Right forelimb (tissue), 1 donor: ENCODE measurements around the gene TRAF7.
"Not testable (repeated sequence)": the region's sequence is repeated elsewhere in the genome, so short reads cannot be mapped to it uniquely, and the experiment has no call there.

ENCODE experiments used
- DNase-seq: peaks from one replicate; pipeline ENCODE4 v3.0.0-alpha.2; 2018

TRAF7 gene

GRCh38 chr16:2122934-2123683 is 32.5 kb upstream of the TRAF7 start:
- DNase-seq: not testable (repeated sequence)

DNA sequence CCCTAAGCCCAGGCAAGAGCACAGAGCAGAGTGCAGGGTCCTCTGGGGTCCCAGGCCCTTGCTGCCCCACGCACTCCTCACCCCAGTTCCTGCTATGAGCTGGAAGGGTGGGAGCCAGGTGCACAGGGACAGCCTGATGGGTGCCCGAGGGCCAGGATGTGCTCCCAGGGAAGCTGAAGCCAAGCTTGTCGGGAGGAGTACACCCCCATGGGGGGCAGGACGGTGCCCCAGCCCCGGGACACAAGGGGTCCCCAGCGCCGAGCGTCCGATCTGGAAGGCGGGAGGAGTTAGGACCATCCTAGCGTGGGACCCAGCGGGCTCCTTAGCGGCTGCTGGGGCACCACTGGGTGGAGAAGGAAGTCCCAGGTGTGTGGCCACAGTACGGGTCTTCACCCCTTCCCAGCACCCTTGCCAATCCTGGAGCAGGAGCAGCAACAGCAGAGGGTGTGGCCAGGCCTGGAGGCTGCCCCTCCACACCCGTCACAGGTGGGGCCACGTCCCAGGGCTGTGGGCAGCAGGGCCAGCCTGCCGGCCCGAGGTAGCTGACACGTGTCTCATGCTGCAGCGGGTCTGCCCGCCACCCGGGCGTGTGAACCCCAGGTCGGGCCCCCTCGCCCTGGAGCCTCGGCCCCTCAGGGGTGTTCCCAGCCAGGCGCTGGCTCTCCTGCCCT is 31.7 kb upstream of the TRAF7 start:
- DNase-seq: not testable (repeated sequence)

GRCh38 chr16:2124377-2124693 is 31.2 kb upstream of the TRAF7 start:
- DNase-seq: not testable (repeated sequence)

GRCh38 chr16:2124694-2125444 is 30.7 kb upstream of the TRAF7 start:
- peak; percentile 92 for DNase-seq

GRCh38 chr16:2125609-2126008 is 30.0 kb upstream of the TRAF7 start:
- DNase-seq: not testable (repeated sequence)

- peak; percentile 75 for DNase-seq
These were observed 29.3 kb upstream of the TRAF7 start for GRCh38 chr16:2126161-2126743.

DNA sequence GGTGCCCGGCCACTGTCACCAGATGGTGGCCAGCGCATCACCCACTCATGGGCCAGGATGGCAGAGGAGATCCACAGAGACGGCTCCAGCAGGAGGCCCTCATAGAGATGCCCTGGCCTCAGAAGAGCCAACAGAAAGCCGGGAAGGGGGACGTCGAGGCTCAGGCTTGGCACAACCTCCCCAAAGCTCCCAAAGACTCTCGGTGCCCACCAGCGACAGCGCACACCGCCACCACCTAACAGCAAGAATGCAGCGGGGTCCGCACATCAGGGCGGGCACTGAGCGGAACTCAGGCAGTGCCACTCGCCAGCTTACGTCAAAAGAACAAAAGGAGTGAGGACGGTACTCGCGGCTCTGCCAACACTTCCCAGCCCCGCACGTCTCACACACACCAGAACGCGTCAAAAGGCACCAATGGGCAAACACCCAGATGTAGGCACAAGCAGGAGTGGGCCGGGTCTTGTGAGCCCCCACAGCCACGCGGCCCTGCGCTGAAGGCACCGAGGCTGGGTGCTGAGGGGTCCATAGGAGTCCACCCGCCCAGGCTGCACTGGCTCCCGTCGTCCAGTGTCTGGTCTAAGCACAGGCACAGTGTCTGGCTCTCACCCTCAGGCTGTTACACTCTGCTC is 28.5 kb upstream of the TRAF7 start:
- DNase-seq: not testable (repeated sequence)

- not testable (repeated sequence) for DNase-seq
These were observed 27.8 kb upstream of the TRAF7 start for GRCh38 chr16:2127630-2128280.

DNA sequence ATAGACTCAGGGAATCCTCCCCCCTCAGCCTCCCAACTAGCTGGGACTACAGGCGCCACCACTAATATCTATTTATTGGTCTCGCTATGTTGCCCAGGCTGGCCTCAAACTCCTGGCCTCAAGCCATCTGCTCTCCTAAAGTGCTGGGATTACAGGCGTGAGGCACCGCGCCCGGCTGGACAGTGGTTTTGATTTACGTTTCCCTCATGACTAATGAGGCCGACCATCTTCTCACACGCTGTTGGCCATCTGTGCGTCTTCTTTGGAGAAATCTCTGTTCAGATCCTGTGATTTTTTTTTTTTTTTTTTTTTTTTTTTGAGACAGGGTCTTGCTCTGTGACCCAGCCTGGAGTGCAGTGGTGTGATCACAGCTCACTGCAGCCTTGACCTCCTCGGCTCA is 26.3 kb upstream of the TRAF7 start:
- not testable (repeated sequence) for DNase-seq

- not testable (repeated sequence) for DNase-seq
These were observed 25.6 kb upstream of the TRAF7 start for GRCh38 chr16:2129890-2130447.

GRCh38 chr16:2133797-2134196 is 21.8 kb upstream of the TRAF7 start:
- not testable (repeated sequence) for DNase-seq

GRCh38 chr16:2135071-2135470 is 20.5 kb upstream of the TRAF7 start:
- DNase-seq: not testable (repeated sequence)

DNA sequence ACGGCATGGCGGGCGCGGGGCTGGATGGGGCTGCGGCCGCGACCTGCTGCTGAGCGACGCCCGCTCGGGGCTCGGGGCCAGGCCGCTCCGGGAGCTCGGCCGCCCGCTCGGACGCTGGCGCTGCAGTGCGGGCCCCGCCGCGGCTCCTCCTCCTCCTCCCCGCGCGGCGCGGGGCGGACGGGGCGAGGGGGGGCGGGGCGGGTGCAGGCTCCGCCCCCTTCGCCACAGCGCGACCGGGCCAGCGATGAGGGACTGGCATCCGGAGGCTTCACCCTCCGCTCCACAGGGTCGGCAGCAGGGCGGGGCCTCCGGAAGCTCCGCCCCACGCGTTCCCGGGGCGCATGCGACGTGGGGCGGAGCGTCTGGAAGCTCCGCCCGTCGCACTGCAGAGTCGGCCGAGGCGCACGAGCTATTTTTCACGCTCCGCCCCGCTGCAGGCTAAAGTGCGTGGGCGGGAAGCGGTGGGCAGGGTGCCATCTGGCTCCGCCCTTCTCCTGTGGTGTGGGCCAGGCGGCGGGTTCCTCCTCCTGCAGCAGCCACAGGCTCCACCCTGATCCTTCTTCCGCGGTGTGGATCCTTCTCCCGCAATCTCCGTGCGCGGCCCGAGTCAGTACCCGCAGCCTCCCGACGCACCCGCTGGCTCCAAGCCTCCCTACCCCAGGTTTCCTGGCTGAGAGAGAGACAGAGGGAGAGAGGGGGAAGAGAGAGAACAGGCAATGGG is 19.7 kb upstream of the TRAF7 start, which contains the start of gene PKD1:
Gene PKD1, minus strand, starts transcription at position 129 of the 721 bp plus-strand sequence. CDS start 209 bp downstream, outside the sequence.
- DNase-seq: peak; percentile 88

DNA sequence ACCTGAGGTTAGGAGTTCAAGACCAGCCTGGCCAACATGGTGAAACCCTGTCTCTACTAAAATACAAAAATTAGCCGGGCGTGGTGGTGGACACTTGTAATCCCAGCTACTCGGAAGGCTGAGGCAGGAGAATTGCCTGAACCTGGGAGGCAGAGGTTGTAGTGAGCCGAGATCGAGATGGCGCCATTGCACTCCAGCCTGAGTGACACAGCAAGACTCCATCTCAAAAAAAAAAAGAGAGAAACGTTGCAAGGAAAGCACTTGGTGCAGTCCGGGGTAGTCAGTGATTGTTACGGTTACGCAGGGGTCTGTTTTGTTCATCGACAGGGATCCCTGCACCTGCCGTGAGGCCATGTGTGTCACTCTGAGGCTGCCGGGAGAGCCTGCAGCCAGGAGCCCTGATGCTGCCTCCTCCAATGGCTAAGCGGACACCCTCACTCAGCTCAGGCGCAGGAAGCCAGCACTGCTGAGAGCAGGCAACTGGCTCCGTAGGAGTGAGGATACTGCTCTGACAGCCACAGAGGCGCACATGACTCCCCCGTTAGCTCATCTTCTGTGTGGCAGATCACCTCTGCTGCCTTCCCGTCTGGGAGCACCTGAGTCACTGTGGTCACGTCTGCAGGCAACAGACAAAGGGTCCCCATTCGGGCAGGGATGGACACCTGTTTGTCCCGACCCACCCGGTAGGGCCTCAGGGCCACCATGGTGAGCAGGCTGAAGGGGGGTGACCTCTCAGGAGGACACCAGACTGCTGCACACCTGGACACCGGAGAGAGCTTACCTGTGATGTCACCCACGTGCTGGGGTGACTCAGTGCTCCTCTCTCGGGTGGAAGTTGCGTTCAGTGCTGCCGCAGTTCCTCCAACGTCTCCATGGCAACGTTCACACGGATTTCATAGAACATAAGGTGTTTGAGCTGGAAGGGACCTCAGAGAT is 12.4 kb upstream of the TRAF7 start:
- DNase-seq: no peak

DNA sequence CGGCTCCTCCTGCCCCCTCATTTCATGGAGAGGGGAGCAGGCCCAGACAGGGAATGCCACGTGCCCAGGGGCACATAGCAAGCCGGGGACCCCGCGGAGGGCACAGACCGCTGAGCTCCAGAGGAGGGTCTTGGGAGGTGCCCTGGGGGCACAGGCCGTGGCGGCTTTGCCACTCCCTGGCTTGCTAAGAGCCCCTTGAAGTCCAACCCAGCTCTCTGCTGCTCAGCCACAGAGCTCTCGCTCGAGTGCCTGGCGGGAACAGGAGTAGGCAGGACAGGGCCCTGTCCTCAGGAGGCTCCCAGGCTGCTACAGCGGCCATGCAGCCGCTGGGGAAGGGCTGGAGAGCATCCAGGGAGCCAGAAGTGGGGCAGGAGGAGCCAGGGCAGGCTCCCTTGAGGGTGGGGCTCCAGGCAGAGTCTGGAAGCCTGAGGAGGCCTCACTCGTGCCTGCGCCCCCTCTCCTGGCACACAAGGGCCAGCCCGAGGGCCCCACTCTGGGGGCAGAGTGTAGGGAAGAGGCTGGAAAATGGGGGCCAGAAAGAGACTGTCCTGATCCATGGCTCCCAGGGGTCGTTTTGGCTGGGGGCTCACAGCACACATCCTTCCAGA is 11.6 kb upstream of the TRAF7 start:
- DNase-seq: no peak

- peak; percentile 30 for DNase-seq
These were observed 9.7 kb upstream of the TRAF7 start for GRCh38 chr16:2145843-2146242.

DNA sequence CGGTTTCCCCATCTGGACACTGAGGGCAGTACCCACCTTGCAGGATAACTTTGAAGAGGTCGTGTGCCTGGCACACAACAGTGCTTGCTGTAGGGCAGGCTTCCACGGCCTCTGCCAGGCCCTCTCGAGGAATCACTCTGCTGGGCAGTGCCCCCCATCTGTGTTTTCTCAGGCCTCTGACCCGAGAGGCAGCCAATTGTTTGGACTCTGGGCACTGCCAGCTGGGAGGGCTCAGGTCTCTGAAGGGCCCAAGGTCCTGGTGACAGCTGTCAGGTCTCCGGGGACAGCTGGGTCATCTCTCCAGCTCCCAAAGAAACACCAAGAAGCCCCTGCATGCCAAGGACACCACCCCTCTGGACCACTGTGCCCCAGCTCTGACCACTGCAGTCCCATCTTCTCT is 8.2 kb upstream of the TRAF7 start:
- peak; percentile 36 for DNase-seq

GRCh38 chr16:2147981-2148671 is 7.5 kb upstream of the TRAF7 start, which contains the start of gene RAB26:
Gene RAB26 (plus strand): TSS chr16:2148625. CDS start chr16:2148784, 159 bp downstream.
- peak; percentile 85 for DNase-seq
